Activated CD8-positive, alpha-beta memory T cell treated with anti-CD3 and anti-CD28 coated beads for 36 hours (primary cell): ENCODE measurements around the gene IFT20. TPM values are rescaled to one million over a fixed set of nuclear protein-coding genes. Genes with fewer than 3 reads are reported as not detected.

Experiments used
- CTCF ChIA-PET: fragments of 350-600 bp; sonication (Branson Sonifier 250); formaldehyde crosslinking; loops from one replicate; lab custom pipeline; 2021; ENCODE audit warnings: antibody characterized with exemption; lab: Charles Lee
- POLR2A ChIA-PET: fragments of 350-600 bp; sonication (Branson Sonifier 250); formaldehyde crosslinking; loops from one replicate; lab custom pipeline; 2021; ENCODE audit warnings: antibody characterized with exemption; lab: Charles Lee
- total RNA-seq, 2 experiments: library from RNA; stranded (reverse); gene quantifications; one replicate each; pipeline ENCODE4 v1.2.3, GENCODE V29; 2021

Gene IFT20, protein sequence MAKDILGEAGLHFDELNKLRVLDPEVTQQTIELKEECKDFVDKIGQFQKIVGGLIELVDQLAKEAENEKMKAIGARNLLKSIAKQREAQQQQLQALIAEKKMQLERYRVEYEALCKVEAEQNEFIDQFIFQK
- total RNA-seq, result 10 to 100 TPM; 24.0 to 25.6 TPM

DNA sequence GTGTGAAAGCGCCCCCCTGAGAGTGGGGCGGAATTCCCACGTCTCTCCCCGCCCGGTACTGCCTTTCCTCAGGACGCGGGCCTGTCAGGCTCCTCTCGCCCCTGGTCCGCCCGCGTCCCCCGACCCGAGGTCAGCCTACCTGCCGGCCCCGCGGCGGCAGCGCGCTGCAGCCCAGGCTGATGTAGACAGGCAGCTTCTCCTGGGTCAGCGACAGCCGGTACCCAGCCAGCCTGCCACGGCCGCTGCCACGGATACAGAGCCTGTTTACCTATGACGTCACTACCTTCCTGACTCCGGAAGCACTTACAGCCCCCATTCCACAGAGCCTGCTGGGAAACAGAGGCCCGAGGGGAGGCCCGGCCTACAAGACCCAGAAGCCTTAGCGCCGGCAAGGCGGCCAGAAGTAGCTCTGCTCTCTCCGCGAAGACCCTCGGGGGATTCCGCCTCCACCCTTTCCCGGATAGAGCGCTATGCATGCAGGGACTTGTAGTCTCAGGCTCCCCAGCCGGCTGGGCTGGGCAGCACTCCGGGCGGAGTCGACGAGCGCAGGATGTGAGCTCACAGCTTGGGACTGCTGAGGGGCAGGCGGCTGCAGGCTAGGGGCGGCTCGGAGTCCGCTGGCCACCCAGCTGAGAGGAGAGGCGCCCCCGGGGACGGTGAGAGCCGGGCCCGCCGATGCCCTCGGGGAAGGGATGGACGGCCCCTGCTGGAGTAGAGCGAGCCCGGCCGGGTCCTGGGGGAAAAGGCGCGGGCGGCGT lies at the start of gene IFT20, which contains the start of gene TNFAIP1:
Gene IFT20 (minus strand): TSS at position 272 of the 758 bp plus-strand sequence. CDS start 3,487 bp downstream, outside the sequence.
Gene TNFAIP1 (plus strand): TSS at position 561 of the 758 bp plus-strand sequence. CDS start 3,761 bp downstream, outside the sequence.
- ChIA-PET CTCF (interaction anchor here (0.7 to 2.2 kb wide), 8 partner anchors 10 to 84 kb away, joined by 3 to 19 read pairs (median 4); partner anchors contain the start of gene TMEM97), POLR2A (interaction anchor here (0.6 to 2.9 kb wide), 10 partner anchors 12 to 312 kb away, joined by 3 to 34 read pairs (median 3); partner anchors contain the start of genes PIGS, POLDIP2 and TMEM97)

DNA sequence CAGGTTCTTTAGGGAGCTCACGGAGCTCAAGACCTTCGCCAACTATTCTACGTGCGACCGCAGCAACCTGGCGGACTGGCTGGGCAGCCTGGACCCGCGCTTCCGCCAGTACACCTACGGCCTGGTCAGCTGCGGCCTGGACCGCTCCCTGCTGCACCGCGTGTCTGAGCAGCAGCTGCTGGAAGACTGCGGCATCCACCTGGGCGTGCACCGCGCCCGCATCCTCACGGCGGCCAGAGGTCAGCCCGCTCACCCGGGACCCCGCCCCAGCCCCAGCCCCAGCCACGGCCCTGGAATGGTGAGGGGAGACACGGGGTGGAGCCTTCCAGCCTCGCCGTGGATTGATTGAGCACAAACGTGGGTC lies 49.7 kb upstream of the IFT20 start:
- ChIA-PET CTCF (interaction anchor here (0.9 to 1.2 kb wide), 2 partner anchors 49 to 110 kb away, joined by 3 read pairs; partner anchors contain the start of gene TNFAIP1), POLR2A (interaction anchor here (0.5 to 1.9 kb wide), 7 partner anchors 9 to 190 kb away, joined by 3 to 15 read pairs (median 5); partner anchors contain the start of genes IFT20, POLDIP2, SARM1 and TNFAIP1)

DNA sequence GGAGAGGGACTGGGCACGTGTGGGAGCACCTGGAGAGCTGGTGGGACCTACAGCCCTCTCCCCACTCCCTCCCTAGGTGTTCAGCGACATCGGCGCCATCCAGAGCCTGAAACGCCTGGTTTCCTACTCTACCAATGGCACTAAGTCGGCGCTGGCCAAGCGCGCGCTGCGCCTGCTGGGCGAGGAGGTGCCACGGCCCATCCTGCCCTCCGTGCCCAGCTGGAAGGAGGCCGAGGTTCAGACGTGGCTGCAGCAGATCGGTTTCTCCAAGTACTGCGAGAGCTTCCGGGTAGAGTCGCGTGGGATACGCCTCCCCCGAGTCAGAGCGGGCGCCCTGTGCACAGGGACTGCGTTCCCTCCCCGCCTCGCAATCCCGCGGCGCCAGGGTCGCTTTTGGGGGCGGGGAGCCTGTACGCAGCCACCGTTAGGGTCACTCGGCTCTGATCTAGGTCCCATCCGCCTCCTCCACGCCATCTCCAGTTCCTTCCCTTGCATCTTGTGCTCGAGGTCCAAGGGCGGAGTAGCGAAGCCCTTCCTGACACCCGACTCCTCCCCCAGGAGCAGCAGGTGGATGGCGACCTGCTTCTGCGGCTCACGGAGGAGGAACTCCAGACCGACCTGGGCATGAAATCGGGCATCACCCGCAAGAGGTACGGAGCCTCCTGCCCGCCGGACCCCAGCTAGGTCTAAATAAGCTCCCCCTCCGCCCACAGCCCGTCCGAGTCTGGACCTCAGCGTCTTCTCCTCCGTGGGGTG lies 49.2 kb upstream of the IFT20 start:
- POLR2A ChIA-PET, result interaction anchor here (0.5 to 1.9 kb wide), 8 partner anchors 8 to 191 kb away, joined by 3 to 15 read pairs (median 4); partner anchors contain the start of genes IFT20, POLDIP2, SARM1 and TNFAIP1
- CTCF ChIA-PET, result interaction anchor here (0.9 to 1.2 kb wide), 5 partner anchors 21 to 111 kb away, joined by 3 to 4 read pairs (median 3); partner anchors contain the start of gene TNFAIP1

DNA sequence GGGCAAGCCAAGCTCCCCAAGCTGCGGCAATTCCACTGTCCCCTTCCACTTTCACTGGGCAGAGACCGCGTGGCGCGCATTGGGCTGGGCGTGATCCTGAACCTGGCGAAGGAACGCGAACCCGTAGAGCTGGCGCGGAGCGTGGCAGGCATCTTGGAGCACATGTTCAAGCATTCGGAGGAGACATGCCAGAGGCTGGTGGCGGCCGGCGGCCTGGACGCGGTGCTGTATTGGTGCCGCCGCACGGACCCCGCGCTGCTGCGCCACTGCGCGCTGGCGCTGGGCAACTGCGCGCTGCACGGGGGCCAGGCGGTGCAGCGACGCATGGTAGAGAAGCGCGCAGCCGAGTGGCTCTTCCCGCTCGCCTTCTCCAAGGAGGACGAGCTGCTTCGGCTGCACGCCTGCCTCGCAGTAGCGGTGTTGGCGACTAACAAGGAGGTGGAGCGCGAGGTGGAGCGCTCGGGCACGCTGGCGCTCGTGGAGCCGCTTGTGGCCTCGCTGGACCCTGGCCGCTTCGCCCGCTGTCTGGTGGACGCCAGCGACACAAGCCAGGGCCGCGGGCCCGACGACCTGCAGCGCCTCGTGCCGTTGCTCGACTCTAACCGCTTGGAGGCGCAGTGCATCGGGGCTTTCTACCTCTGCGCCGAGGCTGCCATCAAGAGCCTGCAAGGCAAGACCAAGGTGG lies 46.0 kb upstream of the IFT20 start:
- CTCF ChIA-PET, result interaction anchor here (1.6 kb wide), 1 partner anchor 29 kb away, joined by 3 read pairs; no protein-coding TSS in a partner anchor
- POLR2A ChIA-PET, result no interaction called here

DNA sequence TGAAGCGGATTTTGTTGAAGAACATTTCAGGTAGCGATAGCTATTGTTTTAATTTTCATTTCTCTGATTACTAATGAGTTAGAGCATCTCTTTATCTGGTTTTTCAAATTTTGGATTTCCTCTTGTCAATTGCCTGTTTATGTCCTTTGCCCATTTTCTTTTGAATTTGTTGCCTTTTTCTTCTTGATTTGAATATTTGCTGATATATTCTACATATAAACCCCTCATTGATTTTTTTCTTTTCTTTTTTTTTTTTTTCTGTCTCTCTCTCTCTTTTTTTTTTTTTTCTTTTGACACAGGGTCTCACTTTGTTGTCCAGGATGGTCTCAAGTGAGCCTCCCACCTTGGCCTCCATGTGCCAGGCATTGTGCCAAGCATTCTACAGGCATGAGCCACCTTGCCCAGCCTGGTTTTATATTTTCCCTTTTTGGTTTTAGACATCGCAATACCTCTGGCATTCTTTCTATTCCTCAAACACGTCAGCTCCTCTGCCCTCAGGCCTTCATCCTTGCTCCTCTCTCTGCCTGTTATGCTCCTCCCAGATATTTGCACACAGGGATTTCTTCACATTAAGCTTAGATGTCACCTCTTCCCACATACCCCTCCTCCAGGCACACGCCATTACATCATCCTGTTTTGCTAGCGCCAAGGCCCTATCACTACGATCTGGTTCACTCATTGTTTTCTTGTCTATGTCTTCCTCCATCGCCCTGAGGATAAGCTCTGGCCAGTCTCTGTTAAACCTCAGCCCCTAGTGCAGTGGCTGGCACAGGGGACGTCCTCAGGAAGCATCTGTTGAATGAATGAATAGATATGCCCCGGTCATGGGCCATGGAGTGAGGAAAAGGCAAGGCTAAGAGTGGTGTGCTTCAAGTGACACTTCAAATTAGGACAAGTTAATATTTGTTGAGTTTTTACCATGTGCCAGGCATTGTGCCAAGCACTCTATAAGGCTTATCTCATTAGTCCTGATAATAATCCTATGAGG lies 44.8 kb upstream of the IFT20 start:
- POLR2A ChIA-PET, result no interaction called here

DNA sequence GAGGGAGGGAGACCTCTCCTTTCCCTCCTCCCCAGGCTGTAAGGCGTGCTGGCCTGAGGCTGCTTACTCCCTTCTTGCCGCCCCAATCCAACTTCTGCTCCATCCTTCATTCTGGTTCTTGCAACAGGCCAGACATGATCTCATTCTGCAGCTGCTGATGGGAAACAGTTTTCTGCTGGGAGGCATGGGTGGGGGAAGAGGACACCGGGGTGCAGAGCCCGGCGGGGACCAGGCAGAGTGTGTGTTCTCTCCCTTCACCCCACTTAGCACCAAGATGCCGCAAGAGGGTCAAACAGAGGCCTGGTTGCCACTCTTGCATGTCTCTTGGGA lies 37.6 kb upstream of the IFT20 start:
- ChIA-PET POLR2A (no interaction called here), CTCF (interaction anchor here (1.0 kb wide), 1 partner anchor 34 kb away, joined by 3 read pairs; no protein-coding TSS in a partner anchor)

More for the DNA sequence above, 44.8 kb upstream of the IFT20 start:
- CTCF ChIA-PET, result interaction anchor here (0.7 to 1.0 kb wide), 3 partner anchors 11 to 191 kb away, joined by 3 to 5 read pairs (median 5); no protein-coding TSS in a partner anchor

DNA sequence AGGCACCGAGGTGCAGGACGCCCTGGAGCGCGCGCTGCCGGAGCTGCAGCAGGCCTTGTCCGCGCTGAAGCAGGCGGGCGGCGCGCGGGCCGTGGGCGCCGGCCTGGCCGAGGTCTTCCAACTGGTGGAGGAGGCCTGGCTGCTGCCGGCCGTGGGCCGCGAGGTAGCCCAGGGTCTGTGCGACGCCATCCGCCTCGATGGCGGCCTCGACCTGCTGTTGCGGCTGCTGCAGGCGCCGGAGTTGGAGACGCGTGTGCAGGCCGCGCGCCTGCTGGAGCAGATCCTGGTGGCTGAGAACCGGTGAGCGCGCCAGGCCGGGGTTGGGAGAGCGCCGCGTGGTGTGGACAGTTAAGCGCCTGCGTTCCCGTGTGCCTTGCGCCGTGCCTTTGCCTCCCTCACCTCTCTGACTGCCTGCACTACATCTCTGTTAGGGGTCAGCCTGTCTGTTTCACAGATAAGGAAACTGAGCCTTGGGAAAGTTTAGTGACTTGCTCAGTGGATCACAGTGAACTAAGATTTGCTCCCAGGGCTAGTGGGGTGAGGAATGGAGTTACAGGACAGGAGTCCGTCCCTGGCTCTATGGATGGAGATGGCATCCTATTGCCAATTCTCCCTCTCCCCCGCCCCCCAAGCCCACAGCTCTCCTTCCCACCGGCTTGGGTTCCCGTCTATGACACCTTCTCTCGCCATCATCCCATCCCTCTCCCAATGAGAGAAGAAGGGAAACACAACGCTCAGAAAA lies 37.1 kb upstream of the IFT20 start:
- POLR2A ChIA-PET, result interaction anchor here (1.1 to 1.7 kb wide), 2 partner anchors 12 to 15 kb away, joined by 3 to 15 read pairs; partner anchors contain the start of gene POLDIP2
- CTCF ChIA-PET, result interaction anchor here (1.0 kb wide), 1 partner anchor 34 kb away, joined by 3 read pairs; no protein-coding TSS in a partner anchor

DNA sequence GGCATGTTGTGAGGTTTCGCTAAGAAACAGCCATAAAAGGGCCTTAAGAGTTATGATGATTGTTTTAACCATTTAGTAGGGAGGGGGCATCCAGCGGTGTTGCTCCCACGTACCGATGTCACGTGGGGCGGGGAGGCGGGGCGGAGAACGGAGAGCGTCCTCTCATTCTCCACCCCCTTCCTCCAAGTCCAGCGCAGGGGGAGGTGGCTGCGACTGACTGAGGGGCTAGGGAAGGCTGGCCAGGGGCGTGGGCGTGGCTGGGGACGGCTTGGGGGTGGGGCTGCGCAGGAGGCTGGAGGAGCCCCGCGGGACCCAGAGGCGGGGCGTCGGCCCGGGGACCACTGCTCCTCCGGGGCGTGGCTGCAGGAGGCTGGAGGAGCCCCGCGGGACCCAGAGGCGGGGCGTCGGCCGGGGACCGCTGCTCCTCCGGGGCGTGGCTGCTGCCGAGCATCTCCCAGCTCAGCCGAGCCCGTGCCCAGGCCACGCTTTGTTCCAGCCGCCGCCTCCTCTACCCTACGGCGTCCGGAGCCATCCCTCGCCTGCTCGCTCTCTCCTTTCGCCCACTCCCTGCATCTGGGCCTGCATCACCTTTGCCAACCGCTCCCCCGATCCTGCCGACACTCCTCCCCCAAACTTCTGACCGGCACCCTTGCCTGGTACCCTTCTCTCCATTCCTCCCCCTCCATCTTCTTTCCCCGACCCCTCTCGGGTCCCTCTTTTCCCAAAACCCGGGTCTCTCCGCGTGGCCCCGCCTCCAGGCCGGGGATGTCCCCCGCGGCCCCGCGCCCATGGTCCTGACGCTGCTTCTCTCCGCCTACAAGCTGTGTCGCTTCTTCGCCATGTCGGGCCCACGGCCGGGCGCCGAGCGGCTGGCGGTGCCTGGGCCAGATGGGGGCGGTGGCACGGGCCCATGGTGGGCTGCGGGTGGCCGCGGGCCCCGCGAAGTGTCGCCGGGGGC lies 36.3 kb upstream of the IFT20 start, which contains the start of gene SARM1:
Gene SARM1 (plus strand): TSS at position 450 of the 958 bp plus-strand sequence. CDS start 339 bp downstream, at position 789.
- ChIA-PET POLR2A (interaction anchor here (1.1 to 1.7 kb wide), 2 partner anchors 13 to 14 kb away, joined by 3 to 15 read pairs; partner anchors contain the start of gene POLDIP2), CTCF (interaction anchor here (1.0 kb wide), 1 partner anchor 35 kb away, joined by 3 read pairs; no protein-coding TSS in a partner anchor)

DNA sequence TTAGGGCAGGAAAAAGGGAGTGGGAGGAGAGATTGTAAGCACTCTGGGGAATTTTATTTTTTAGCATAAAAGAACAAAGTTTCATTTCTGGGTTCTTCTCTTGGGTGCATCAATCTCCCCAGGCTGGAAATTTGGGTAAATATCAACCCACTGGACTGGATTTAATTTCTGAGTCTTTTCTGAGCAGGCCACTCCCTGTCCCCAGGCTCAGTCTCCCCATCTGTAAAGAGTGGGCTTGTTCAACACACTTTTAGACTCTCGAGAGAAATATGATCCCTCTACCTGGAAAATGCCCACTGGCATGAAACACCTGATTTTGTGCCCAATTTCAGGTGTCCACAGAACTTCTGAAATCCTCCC lies 35.5 kb upstream of the IFT20 start:
- ChIA-PET CTCF (no interaction called here), POLR2A (interaction anchor here (1.4 kb wide), 1 partner anchor 13 kb away, joined by 5 read pairs; the partner anchor contains the start of gene POLDIP2)

DNA sequence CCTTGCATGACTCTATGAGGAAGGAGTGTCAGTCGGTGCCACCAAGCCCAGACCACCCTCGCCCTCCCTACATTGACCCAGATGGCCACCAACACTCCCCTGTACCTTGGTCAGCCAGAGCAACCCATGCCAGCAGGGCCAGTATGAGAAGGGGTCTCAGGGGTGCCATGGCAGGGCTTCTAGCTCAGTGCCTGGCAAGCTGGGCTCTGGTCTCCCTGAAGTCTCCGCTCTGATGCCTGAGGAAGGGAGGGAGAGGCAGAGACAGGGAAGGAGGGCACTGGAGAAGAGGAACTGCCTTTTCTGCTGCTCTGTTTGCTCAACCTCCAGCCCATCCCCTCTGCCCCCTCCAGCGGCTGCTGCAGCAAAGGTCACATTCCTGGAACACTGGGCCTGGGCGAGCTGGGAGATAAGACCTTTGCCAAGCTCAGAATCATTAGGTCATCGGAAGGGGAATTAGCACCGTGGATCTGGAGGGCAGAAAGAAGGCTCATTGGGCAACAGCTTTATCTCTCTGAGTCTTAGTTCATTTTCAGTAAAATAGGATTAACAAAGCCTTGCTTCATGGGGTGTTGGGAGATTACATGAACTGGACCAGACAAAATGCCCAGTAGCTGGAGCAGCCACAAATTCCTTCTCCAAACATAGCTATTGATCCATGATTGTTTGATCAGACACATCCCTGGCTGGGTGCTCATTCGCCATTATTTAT lies 34.9 kb upstream of the IFT20 start, which contains the start of gene VTN:
Gene VTN (minus strand): TSS at position 273 of the 709 bp plus-strand sequence. CDS start 104 bp downstream, at position 169.
- ChIA-PET CTCF (no interaction called here), POLR2A (interaction anchor here (1.4 kb wide), 1 partner anchor 13 kb away, joined by 5 read pairs; the partner anchor contains the start of gene POLDIP2)

DNA sequence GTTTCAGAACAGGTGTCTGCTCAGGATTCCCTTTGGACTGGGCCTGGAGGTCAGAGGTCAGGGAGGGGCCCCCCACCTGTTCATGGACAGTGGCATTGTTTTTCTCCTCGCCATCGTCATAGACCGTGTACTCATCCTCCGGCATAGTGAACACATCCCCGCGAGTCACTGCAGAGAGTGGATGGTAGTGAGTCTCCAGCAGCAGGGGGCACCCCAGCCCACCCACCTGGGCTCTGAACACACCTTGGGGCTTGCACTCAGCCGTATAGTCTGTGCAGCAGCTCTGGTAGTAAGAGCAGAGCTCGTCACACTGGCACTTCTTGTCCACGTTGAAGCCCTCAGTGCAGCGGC lies 34.4 kb upstream of the IFT20 start:
- ChIA-PET CTCF (no interaction called here), POLR2A (interaction anchor here (1.4 to 1.6 kb wide), 2 partner anchors 12 kb away, joined by 5 read pairs; partner anchors contain the start of gene POLDIP2)

DNA sequence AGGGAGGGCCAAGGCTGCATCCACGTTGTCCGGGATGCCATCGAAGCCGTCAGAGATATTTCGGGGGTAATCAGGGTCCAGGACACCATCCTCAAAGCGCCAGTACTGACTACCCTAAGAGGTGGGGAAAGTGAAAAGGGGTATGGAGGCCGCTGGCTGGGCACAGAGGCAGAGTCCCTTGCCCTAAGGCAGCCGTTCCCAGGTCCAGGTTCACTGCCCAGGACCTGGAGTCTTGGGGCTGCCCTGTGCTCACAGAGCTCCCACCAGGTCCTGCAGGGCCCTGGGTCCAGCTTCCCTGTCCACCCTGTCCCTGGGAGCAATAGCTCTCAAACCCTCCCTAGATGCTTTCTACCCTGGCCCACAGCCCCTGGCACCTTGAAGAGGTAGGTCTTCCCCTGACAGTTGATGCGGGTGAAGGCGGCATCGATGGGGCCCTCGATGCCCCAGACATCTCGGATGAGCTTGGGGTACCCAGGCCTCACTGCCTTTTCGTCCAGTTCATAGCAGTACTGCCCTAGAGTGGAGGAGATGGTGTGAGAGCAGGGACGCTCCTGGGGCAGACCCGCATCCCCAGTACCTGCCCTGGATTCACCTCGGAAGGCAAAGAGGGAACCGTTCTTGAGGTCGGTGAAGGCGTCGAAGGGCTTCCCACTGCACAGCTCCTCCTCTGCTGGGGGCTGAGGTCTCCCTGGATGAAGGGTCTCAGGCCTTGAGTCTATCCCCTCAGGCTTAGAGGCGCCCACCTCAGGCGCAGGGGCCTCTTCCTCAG lies 33.8 kb upstream of the IFT20 start:
- ChIA-PET POLR2A (interaction anchor here (1.6 kb wide), 1 partner anchor 12 kb away, joined by 5 read pairs; the partner anchor contains the start of gene POLDIP2), CTCF (interaction anchor here (1.0 kb wide), 1 partner anchor 11 kb away, joined by 5 read pairs; no protein-coding TSS in a partner anchor)

DNA sequence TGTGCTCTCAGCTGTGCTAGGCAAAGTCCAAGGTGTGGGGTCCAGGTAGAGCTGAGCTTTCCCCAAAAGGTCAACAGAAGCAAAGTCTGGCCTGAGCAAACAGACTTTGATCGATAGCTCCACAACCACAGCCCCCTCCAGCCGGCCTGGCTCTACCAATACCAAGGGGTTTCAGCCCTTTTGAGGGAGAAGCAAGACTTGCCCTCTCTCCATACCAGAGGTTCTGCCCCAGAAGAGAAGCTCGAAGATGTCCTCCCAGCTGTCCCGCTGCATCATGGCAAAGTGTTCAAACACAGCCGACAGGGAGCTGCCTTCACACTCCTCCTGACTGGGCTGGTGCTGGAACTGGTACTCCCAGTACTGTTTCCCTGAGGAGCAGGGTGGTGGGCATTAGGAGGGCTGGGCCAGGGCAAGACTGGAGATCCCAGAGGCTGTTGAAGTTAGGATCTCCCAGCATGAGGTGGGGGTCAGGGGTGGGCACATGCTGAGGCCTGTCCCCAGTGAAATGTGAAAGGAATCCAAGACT lies 33.1 kb upstream of the IFT20 start:
- ChIA-PET CTCF (interaction anchor here (1.0 kb wide), 1 partner anchor 11 kb away, joined by 5 read pairs; no protein-coding TSS in a partner anchor), POLR2A (interaction anchor here (1.6 kb wide), 1 partner anchor 11 kb away, joined by 5 read pairs; the partner anchor contains the start of gene POLDIP2)
